GM06990 (cell line): ENCODE data around the gene CFAP61.

ENCODE experiments used
- DNase-seq: peaks from one replicate; pipeline ENCODE4 v3.0.0-alpha.2; 2011; ENCODE audit not compliant: insufficient read length; ENCODE audit errors: extremely low read depth
- H3K27me3 ChIP-seq: replicated peaks from 2 replicates; pipeline ENCODE4 v1.6.0; 2011; ENCODE audit warnings: low read length; ENCODE audit not compliant: control insufficient read depth, insufficient read depth
- H3K36me3 ChIP-seq: 2 replicates; pipeline ENCODE4 v1.5.1; 2011; ENCODE audit warnings: low read length; ENCODE audit not compliant: control insufficient read depth, insufficient read depth
- H3K4me3 ChIP-seq: replicated peaks from 2 replicates; pipeline ENCODE4 v1.5.1; 2011; ENCODE audit warnings: low read depth, mild to moderate bottlenecking, control low read depth, low read length
- TF ChIP-seq, protein P1 (sequence below): IDR thresholded peaks from 2 replicates; pipeline ENCODE4 v1.5.1; 2011; ENCODE audit warnings: low read length, control low read depth, mild to moderate bottlenecking, inconsistent platforms; ENCODE audit not compliant: insufficient read depth, poor library complexity, severe bottlenecking

The CFAP61 gene

GRCh38 chr20:20273286-20273685 is 221.0 kb downstream of the CFAP61 start:
- H3K36me3 ChIP-seq, result no peaks in the 10 kb centered on the region
- DNase-seq, result no peak
- TF ChIP-seq, protein P1, sequence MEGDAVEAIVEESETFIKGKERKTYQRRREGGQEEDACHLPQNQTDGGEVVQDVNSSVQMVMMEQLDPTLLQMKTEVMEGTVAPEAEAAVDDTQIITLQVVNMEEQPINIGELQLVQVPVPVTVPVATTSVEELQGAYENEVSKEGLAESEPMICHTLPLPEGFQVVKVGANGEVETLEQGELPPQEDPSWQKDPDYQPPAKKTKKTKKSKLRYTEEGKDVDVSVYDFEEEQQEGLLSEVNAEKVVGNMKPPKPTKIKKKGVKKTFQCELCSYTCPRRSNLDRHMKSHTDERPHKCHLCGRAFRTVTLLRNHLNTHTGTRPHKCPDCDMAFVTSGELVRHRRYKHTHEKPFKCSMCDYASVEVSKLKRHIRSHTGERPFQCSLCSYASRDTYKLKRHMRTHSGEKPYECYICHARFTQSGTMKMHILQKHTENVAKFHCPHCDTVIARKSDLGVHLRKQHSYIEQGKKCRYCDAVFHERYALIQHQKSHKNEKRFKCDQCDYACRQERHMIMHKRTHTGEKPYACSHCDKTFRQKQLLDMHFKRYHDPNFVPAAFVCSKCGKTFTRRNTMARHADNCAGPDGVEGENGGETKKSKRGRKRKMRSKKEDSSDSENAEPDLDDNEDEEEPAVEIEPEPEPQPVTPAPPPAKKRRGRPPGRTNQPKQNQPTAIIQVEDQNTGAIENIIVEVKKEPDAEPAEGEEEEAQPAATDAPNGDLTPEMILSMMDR, result no peak
- no peaks in the 10 kb centered on the region for H3K27me3 ChIP-seq
- no peak overlapping the region for H3K4me3 ChIP-seq

DNA sequence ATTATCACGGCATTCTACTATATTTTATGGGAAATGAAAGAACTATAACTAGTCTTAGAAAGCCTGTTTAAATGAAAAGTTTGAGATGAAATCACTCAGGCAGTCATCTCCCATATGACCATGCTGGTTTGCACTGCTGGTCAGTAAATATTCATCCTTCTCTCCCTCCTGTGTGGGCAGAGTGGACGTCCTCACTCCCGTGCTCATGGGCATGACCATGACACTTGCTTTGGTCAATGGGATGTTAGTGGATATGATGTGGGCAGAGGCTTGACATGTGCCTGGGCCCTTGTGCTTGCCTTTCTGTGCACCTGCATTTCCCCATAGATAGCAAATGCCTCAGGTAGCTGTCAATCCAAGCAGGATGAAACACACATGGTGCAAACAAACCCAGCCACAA is 222.5 kb downstream of the CFAP61 start:
- TF ChIP-seq, protein P1, result no peak
- Histone ChIP-seq H3K4me3 (no peak overlapping the region), H3K36me3 (no peaks in the 10 kb centered on the region), H3K27me3 (no peaks in the 10 kb centered on the region)
- DNase-seq, result no peak

- TF ChIP-seq, protein P1, result no peak
- H3K36me3 ChIP-seq, result no peaks in the 10 kb centered on the region
- no peak for DNase-seq
- H3K4me3 ChIP-seq, result no peak overlapping the region
- no peaks in the 10 kb centered on the region for H3K27me3 ChIP-seq
Measured at GRCh38 chr20:20275636-20276035, 223.3 kb downstream of the CFAP61 start.

DNA sequence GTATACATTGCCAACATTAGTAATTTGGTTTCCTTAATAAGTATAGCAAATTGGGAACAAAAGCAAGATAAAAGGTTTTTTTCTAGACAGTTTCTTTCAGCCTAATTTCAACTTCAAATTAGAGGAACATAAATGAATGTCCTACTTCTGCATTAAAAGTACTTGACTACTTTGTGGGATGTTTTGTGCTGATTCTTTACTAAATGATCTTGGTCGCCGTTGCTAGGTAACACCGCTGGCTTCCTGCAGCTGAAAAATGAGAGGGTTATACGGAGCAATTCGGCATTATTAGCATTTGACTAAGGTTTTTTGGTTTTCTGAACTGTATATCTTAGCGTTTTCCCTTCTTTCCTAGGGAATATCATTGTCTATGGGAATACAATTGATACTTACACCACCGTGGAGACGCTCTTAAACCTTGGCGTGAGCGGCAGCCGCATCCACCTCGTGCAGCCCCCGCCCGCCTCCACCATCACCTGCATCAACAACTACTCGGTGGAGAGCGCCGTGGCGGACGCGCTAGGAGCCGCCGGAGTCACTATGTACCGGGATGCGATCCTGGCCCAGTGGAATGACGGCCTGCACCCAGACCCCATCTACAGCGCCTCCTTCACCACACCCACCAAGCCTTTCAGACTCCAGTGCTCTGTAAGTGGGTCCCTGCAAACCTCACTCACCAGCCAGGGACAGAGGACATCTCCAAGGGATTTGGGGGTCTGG is 224.6 kb downstream of the CFAP61 start:
- Histone ChIP-seq H3K36me3 (no peaks in the 10 kb centered on the region), H3K27me3 (no peaks in the 10 kb centered on the region), H3K4me3 (no peak overlapping the region)
- DNase-seq, result no peak
- TF ChIP-seq, protein P1, result no peak

GRCh38 chr20:20277894-20278335 is 225.6 kb downstream of the CFAP61 start:
- TF ChIP-seq, protein P1, result no peak
- DNase-seq, result no peak
- H3K4me3 ChIP-seq, result no peak overlapping the region
- H3K36me3 ChIP-seq, result no peaks in the 10 kb centered on the region
- no peaks in the 10 kb centered on the region for H3K27me3 ChIP-seq
